ENCODE measurements around the gene DTX1. TPM values are rescaled to one million over a fixed set of nuclear protein-coding genes. Genes with fewer than 3 reads are reported as not detected.

Gene DTX1
- total and polyA plus RNA-seq, 2 of the 8 experiments (the other 6 are each of a cell fraction or from before 2014, with no cell fraction given): 4.7 to 6.9 TPM

GRCh38 chr12:113087193-113087592 lies 30.7 kb downstream of the DTX1 start:
- Histone ChIP-seq H3K23me2 (ENCODE audit: low read depth, low read length) (no peaks in the 10 kb centered on the region; the same call in 1 of the 2 replicates), H3K9me3 (ENCODE audit: insufficient read depth in 2 of 2, low read depth in 1 of 2, low read length in 1 of 2) (no peaks in the 10 kb centered on the region), H3K27ac (ENCODE audit: low read depth, low read length) (no peak overlapping the region), H2AK5ac (ENCODE audit: low read depth, low read length) (no peak overlapping the region), H2AFZ (ENCODE audit: low read length) (0 out of 2 replicates have a peak overlapping the region, but pooled peaks have one; percentile 49), H4K20me1 (replicated peaks in 1 of 2; ENCODE audit: control insufficient read depth in 1 of 2, insufficient read depth in 2 of 2, low read length in 2 of 2) (peaks cover 0 to 2% of the 10 kb centered on the region in 2 experiments), H3K14ac (ENCODE audit: insufficient read length) (no peak overlapping the region), H4K91ac (replicated peaks; ENCODE audit: insufficient read length, low read length) (no peak overlapping the region), H3K18ac (ENCODE audit: extremely low read depth, low read length) (no peak overlapping the region), H3K9ac (replicated peaks in 1 of 4; ENCODE audit: extremely low read depth in 1 of 4, low read depth in 3 of 4, low read length in 3 of 4) (no peak overlapping the region), H3K4me3 (ENCODE audit: extremely low read depth in 1 of 4, insufficient read depth in 2 of 4, low read depth in 3 of 4, low read length in 4 of 4) (no peak overlapping the region), H3K23ac (ENCODE audit: insufficient read length) (no peak overlapping the region), H3K56ac (replicated peaks; ENCODE audit: insufficient read length, low read depth, low read length) (no peak overlapping the region), H3K79me2 (ENCODE audit: control insufficient read depth in 1 of 2, insufficient read depth in 2 of 2, low read length in 2 of 2) (no peaks in the 10 kb centered on the region), H2BK15ac (ENCODE audit: low read length) (no peak overlapping the region), H4K8ac (ENCODE audit: extremely low read depth, insufficient read depth, low read length) (no peak overlapping the region), H2BK20ac (ENCODE audit: low read length) (no peak overlapping the region), H2BK120ac (replicated peaks; ENCODE audit: low read depth, low read length) (no peak overlapping the region), H2BK5ac (ENCODE audit: low read depth, low read length) (no peak overlapping the region), H3K4me2 (ENCODE audit: insufficient read depth in 1 of 2, low read depth in 2 of 2, low read length in 2 of 2) (0 out of 4 replicates have a peak overlapping the region, but pooled peaks of 1 of the 2 experiments have one; percentile 19), H3K36me3 (ENCODE audit: control insufficient read depth in 2 of 4, insufficient read depth in 4 of 4, low read length in 3 of 4) (no peaks in the 10 kb centered on the region), H4K5ac (ENCODE audit: insufficient read length, low read depth, low read length) (no peak overlapping the region), H2BK12ac (ENCODE audit: low read depth, low read length) (no peak overlapping the region), H3K4me1 (replicated peaks in 1 of 4; ENCODE audit: control insufficient read depth in 3 of 4, insufficient read depth in 4 of 4, low read length in 3 of 4) (peaks cover 0 to 10% (median 7%) of the 10 kb centered on the region in 4 experiments; a peak in 5 of 7 replicates), H3K4ac (replicated peaks; ENCODE audit: insufficient read length, low read depth, low read length) (no peak overlapping the region), H3K79me1 (ENCODE audit: low read depth, low read length) (no peaks in the 10 kb centered on the region), H3K27me3 (replicated peaks in 1 of 4; ENCODE audit: control insufficient read depth in 3 of 4, extremely low read depth in 1 of 4, insufficient read depth in 3 of 4, low read length in 3 of 4) (no peaks in the 10 kb centered on the region)
- DNase-seq (ENCODE audit: low read depth in 1 of 2, low spot score in 2 of 2) (no peak), FAIRE-seq (no peak)
- POLR2A ChIA-PET (ENCODE audit: partially characterized antibody): interaction anchor here (0.6 to 0.9 kb wide), 2 partner anchors 17 to 443 kb away, joined by 3 read pairs; no protein-coding TSS in a partner anchor
- WGBS, 2 experiments (ENCODE audit: extremely low coverage in 1 of 2, insufficient coverage in 1 of 2, insufficient read length in 1 of 2, insufficient replicate concordance in 2 of 2, low coverage in 1 of 2, low lambda C conversion rate in 2 of 2, missing lambda C conversion rate in 1 of 2): 66% methylated on average over 5 of the region's 5 CpGs; no CpG with 5 or more reads in 1 of the 2 experiments
- CTCF ChIA-PET (ENCODE audit: partially characterized antibody): interaction anchor here (1.1 to 1.2 kb wide), 2 partner anchors 9 to 39 kb away, joined by 3 to 5 read pairs; no protein-coding TSS in a partner anchor
- TF ChIP-seq SIN3A (conservative IDR thresholded peaks at IDR 0.05 in 1 of 2, IDR thresholded peaks at IDR 0.05 in 1 of 2; ENCODE audit: low read depth in 1 of 2, low read length in 2 of 2) (no peak), CTCF (IDR thresholded peaks at IDR 0.05; ENCODE audit: control extremely low read depth in 1 of 3, insufficient read depth in 1 of 3, low read depth in 1 of 3, low read length in 3 of 3) (no peak), SP1 (IDR thresholded peaks at IDR 0.05; ENCODE audit: low read depth, low read length) (no peak), USF2 (IDR thresholded peaks at IDR 0.05; ENCODE audit: low read length) (no peak), BACH1 (IDR thresholded peaks at IDR 0.05; ENCODE audit: low read length) (no peak), KDM5A (IDR thresholded peaks at IDR 0.05; ENCODE audit: low read length) (no peak), GABPA (IDR thresholded peaks at IDR 0.05; ENCODE audit: borderline replicate concordance, insufficient read depth, low read length) (no peak)
